Kidney (tissue), 14 donors: ENCODE measurements around the gene USP49. TPM values are rescaled to one million over a fixed set of nuclear protein-coding genes. Genes with fewer than 3 reads are reported as not detected.

Source experiments
- DNase-seq, 5 donors: peaks; one replicate each; pipeline ENCODE4 v3.0.0-alpha.2; 2013 to 2020
- FAIRE-seq: peaks from 2 replicates; lab custom pipeline; 2012; peaks lifted over from hg19 to GRCh38; lab: Jason Lieb, UNC
- H3K27ac ChIP-seq, 2 donors: one replicate each; pipeline ENCODE4 v1.7.0; 2013; ENCODE audit warnings: low read depth in 2 of 2, low read length in 2 of 2, inconsistent platforms in 1 of 2
- H3K27me3 ChIP-seq: one replicate; pipeline ENCODE4 v1.7.1; 2013; ENCODE audit warnings: low read length, inconsistent platforms; ENCODE audit not compliant: control insufficient read depth, insufficient read depth
- H3K36me3 ChIP-seq, 3 donors: one replicate each; pipeline versions ENCODE4 v1.7.0 to v1.7.1; 2013; ENCODE audit warnings: low read length in 3 of 3, control low read depth in 1 of 3, inconsistent platforms in 1 of 3; ENCODE audit not compliant: insufficient read depth in 3 of 3, control insufficient read depth in 2 of 3
- H3K4me1 ChIP-seq, 3 donors: one replicate each; pipeline versions ENCODE4 v1.7.0 to v1.7.1; 2013; ENCODE audit warnings: low read length in 3 of 3, inconsistent platforms in 1 of 3, low read depth in 1 of 3; ENCODE audit not compliant: control insufficient read depth in 2 of 3, insufficient read depth in 2 of 3
- H3K4me3 ChIP-seq, 3 donors: one replicate each; pipeline versions ENCODE4 v1.7.0 to v1.8.1; 2013; ENCODE audit warnings: low read length in 3 of 3, control low read depth in 1 of 3, inconsistent platforms in 1 of 3
- H3K9ac ChIP-seq, 3 donors: one replicate each; pipeline versions ENCODE4 v1.7.0 to v1.7.1; 2013; ENCODE audit warnings: low read length in 3 of 3, control low read depth in 1 of 3, inconsistent platforms in 1 of 3
- H3K9me3 ChIP-seq, 3 donors: one replicate each; pipeline versions ENCODE4 v1.7.0 to v1.7.1; 2013; ENCODE audit warnings: low read length in 3 of 3, control low read depth in 1 of 3, inconsistent platforms in 1 of 3; ENCODE audit not compliant: control insufficient read depth in 2 of 3, insufficient read depth in 1 of 3
- intact Hi-C: fragments of 100-400 bp; cut with DNase I; formaldehyde crosslinking; loops from one replicate; pipeline ENCODE4 v1.11.1; 2022
- polyA plus RNA-seq: library from polyadenylated mRNA; stranded (reverse); fragments of 350-450 nt; fragmentation: Illumina TruSeq; extraction: RNeasy Lipid Tissue Mini Kit (QIAGEN cat#74804); gene quantifications from one replicate; pipeline ENCODE4 v1.2.3, GENCODE V29; 2014; ENCODE audit warnings: low read depth, low replicate concordance; ENCODE audit not compliant: insufficient read depth
- total RNA-seq: library from RNA; stranded (reverse); fragmentation: NEBNext Ultra II Directional; extraction: Animal tissue kit (Norgen Biotek cat#: 25700); gene quantifications from one replicate; pipeline ENCODE4 v1.2.1, GENCODE V29; 2021
- TF ChIP-seq, protein P1 (sequence below): IDR thresholded peaks from 3 replicates; pipeline ENCODE4 v1.5.1; 2012; ENCODE audit warnings: mild to moderate bottlenecking, moderate library complexity, borderline replicate concordance; ENCODE audit not compliant: insufficient read depth; ENCODE audit errors: extremely low read depth
- donor health status: control.
- donor health status: control.
- donor health status: control.
- donor health status: control.
- donor health status: control.
- donor health status: DM: yes; HTN: yes; CAD: no.
- donor health status: Normal renal cell carcinoma (clear cell type).

The USP49 gene
- total and polyA plus RNA-seq, 2 donors from 2014 or later, result 1.1 to 3.4 TPM

DNA sequence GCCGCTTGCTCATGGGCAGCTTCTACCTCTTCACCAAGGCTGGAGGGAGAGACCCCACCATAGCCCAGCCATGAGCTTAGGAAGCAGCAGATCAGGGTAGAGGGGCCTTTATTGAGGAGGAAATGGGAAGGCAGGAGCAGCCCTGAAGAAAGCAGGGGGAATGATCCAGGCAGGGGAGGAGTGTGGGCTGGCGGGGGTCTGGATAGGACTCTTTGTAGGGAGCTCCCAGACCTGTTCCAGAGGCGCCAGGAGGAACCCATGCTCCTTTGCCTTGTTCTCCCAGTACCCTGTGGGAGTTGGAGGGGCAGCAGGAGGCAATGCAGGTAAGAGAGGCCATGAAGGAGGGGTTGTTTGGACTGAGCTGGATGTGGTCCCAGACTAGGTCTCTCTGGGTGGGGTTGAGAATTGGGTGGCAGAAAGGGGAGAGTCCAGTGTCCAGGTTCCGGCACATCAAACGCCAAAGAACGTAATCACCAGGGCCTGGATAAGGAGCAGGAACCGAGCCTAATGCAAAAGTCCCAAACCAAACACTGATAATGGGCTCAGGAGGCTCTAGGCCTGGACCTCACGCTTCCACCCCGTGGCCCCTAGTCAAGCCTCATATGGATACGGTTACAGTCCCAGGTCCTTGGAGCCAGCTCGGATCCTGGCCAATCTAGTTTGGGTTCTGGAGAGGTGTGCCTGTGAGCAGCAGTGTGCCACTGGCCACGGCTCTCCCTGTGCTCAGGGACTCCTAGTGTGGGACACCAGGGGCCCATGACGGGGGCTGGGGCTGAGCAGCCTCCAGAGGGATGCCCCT is 135.9 kb downstream of the USP49 start:
- H3K9ac ChIP-seq, result no peak overlapping the region
- TF ChIP-seq, protein P1, sequence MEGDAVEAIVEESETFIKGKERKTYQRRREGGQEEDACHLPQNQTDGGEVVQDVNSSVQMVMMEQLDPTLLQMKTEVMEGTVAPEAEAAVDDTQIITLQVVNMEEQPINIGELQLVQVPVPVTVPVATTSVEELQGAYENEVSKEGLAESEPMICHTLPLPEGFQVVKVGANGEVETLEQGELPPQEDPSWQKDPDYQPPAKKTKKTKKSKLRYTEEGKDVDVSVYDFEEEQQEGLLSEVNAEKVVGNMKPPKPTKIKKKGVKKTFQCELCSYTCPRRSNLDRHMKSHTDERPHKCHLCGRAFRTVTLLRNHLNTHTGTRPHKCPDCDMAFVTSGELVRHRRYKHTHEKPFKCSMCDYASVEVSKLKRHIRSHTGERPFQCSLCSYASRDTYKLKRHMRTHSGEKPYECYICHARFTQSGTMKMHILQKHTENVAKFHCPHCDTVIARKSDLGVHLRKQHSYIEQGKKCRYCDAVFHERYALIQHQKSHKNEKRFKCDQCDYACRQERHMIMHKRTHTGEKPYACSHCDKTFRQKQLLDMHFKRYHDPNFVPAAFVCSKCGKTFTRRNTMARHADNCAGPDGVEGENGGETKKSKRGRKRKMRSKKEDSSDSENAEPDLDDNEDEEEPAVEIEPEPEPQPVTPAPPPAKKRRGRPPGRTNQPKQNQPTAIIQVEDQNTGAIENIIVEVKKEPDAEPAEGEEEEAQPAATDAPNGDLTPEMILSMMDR, result no peak
- FAIRE-seq (no peak), DNase-seq (peak in 1 of 5 donors; percentile 56)
- no peaks in the 10 kb centered on the region for H3K27me3 ChIP-seq
- no peak overlapping the region for H3K4me3 ChIP-seq
- H3K9me3 ChIP-seq, result no peaks in the 10 kb centered on the region
- no peaks in the 10 kb centered on the region for H3K36me3 ChIP-seq
- no peaks in the 10 kb centered on the region for H3K4me1 ChIP-seq
- intact Hi-C loops, result no loop called here
- H3K27ac ChIP-seq, result no peak overlapping the region

DNA sequence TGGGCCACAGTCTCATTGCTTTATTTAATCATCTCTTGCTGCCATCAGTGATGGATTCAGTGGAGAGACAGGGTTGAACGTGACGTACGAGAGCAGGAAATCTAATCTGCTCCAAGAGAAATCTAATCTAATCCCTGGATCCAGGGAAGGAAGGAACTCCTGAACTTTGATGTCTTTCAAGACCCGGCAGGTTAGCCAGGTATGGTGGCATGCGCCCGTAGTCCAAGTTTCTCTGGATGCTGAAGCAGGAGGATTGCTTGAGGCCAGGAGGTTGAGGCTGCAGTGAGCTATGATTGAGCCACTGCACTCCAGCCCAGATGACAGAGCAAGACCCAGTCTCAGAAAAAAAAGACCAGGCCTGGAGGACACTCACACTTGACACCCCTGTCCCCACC is 136.5 kb downstream of the USP49 start:
- Histone ChIP-seq H3K27ac (no peak overlapping the region), H3K9ac (no peak overlapping the region), H3K4me3 (no peak overlapping the region), H3K27me3 (no peaks in the 10 kb centered on the region), H3K36me3 (no peaks in the 10 kb centered on the region), H3K4me1 (no peaks in the 10 kb centered on the region), H3K9me3 (no peaks in the 10 kb centered on the region)
- FAIRE-seq (no peak), DNase-seq (peak in 1 of 5 donors; percentile 18)
- intact Hi-C loops, result no loop called here
- TF ChIP-seq, protein P1, result no peak

DNA sequence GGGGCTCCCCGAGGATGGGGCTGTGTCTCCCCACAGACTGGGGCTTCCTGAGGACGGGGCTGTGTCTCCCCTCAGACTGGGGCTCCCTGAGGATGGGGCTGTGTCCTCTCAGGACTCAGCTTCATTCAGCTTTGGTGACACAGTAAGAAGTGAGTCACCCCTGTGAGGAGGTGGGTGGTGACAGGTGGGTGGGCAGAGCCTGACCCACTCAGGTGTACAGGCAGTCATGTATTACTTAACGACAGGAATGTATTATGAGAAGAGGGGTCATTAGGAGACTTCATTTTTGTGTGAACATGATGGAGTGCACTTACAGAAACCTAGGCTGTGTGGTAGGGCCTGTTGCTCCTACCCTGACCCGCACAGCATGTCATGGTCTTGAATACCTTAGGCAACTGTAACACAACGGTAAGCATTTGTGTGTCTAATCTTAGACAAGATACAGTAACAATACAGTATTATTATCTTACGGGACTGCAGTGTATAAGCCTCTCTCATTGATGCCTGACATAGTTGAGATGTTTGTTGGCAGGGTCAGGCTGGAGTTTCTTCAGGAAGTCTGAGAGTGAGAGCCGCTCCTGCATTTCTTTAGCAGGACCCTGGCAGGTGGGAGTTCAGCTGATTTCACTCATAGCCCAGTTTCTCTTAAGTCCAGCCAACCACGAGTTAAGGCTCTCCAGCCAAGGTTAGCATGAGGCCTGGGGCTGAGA is 137.1 kb downstream of the USP49 start:
- Histone ChIP-seq H3K9me3 (no peaks in the 10 kb centered on the region), H3K36me3 (no peaks in the 10 kb centered on the region), H3K27me3 (no peaks in the 10 kb centered on the region), H3K9ac (no peak overlapping the region), H3K27ac (no peak overlapping the region), H3K4me1 (no peaks in the 10 kb centered on the region), H3K4me3 (no peak overlapping the region)
- intact Hi-C loops, result no loop called here
- TF ChIP-seq, protein P1, result no peak
- DNase-seq (peak in 1 of 5 donors; percentile 21), FAIRE-seq (no peak)
